GM10266 (cell line): ENCODE data around the gene C19orf81.
"Not testable (repeated sequence)": the region's sequence is repeated elsewhere in the genome, so short reads cannot be mapped to it uniquely, and the experiment has no call there.

Experiments used
- DNase-seq: peaks from one replicate; pipeline ENCODE4 v3.0.0; 2012; ENCODE audit errors: extremely low spot score
- TF ChIP-seq, protein P1 (sequence below): IDR thresholded peaks from 2 replicates; pipeline ENCODE4 v1.5.1; 2012; ENCODE audit warnings: mild to moderate bottlenecking, low read depth; ENCODE audit not compliant: control insufficient read depth, insufficient read depth; ENCODE audit errors: missing control alignments

Gene C19orf81

DNA sequence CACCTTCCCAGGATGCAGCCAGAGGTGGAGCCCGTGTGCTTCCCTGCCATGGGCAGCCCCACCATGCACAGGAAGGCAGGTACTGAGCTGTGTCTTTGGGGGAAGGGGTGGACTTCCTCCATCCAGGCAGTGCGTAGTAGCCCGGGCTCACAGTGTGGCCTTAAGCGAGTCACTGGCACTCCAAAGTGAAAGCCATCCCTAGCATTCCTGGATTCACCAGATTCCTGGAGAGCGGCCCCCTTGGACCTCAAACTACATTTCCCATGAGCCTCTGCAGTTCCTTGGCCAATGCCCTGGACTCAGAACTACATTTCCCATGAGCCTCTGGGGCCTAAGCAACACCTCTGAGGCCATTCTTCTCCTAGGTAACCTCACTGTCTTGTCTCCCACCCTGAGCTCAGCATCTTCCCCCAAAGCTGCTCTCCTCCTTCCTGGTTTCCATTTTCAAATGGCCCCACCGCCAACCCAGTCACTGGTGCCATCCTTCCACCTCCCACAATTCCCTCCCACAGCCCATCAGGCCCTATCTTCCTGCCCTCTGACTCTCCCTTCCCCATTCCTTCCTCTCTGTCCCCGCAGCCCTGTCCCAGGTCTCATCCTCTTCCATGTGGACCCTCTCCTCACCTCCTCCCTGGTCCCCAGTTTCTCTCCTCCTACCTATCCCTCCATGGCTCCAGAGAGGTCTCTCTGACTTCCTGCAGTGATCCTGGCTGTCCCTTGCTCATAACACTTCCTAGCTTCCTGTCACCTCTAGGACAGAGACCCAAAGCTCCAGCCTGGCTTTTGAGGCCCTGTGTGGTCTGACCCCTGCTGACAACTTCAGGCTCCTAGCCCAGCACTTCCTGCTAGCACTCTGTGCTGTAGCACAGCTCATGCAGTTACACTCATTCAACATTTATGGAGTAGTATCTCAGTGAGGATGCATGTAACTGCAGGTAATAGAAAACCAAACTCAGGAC, at the start of gene C19orf81:
C19orf81 (plus strand) TSS at position 13 of the 959 bp plus-strand sequence; CDS start at position 13, 0 bp downstream.
- TF ChIP-seq, protein P1, sequence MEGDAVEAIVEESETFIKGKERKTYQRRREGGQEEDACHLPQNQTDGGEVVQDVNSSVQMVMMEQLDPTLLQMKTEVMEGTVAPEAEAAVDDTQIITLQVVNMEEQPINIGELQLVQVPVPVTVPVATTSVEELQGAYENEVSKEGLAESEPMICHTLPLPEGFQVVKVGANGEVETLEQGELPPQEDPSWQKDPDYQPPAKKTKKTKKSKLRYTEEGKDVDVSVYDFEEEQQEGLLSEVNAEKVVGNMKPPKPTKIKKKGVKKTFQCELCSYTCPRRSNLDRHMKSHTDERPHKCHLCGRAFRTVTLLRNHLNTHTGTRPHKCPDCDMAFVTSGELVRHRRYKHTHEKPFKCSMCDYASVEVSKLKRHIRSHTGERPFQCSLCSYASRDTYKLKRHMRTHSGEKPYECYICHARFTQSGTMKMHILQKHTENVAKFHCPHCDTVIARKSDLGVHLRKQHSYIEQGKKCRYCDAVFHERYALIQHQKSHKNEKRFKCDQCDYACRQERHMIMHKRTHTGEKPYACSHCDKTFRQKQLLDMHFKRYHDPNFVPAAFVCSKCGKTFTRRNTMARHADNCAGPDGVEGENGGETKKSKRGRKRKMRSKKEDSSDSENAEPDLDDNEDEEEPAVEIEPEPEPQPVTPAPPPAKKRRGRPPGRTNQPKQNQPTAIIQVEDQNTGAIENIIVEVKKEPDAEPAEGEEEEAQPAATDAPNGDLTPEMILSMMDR: no peak
- no peak for DNase-seq

DNA sequence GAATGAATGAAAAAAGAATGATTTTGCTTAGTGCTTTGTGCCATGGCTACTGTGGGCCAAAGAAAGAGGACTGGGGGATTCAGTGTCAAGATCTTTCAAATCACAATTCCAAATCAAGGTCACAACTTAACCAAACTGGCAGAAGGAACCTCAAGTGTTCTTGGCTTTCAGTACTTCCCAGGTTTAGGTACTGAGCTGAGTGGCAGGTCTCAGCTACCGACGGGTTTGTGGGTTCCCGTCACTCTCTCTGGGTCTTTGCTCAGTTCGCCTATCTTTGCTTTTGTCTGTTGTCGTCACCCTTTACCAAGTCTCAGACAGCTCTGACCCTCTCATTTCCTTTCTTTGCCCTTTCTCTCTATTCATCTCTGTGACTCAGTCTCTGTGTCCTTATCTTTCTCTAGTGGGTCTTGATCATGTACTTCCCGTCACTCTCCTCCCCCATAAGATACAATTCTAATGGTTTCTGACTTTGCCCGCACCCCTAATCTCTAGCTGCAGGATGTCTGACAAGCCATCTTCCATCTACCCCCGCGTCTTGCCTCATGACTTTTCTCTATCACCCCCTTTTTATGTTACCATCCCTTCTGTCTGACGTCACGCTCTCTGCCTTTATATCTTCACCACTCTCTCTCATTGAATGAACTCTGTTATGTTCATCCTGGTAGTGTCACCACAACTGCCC, 47.7 kb upstream of the C19orf81 start:
- TF ChIP-seq, protein P1: no peak
- DNase-seq: no peak

DNA sequence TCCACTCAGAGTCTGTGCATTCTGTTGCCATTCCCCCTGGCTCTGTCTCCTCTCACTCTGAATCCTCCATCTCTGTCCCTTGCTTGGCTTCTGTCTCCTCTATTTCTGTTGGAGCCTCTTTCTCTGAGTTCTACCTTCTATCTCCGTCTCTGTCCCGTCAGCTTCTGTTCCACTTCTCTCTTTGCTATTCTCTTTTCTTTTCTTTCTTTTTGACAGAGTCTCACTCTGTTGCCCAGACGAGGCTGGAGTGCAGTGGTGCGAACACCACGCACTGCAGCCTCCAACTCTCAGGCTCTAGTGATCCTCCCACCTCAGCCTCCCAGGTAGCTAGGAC, 47.2 kb upstream of the C19orf81 start:
- TF ChIP-seq, protein P1: no peak
- no peak for DNase-seq

DNA sequence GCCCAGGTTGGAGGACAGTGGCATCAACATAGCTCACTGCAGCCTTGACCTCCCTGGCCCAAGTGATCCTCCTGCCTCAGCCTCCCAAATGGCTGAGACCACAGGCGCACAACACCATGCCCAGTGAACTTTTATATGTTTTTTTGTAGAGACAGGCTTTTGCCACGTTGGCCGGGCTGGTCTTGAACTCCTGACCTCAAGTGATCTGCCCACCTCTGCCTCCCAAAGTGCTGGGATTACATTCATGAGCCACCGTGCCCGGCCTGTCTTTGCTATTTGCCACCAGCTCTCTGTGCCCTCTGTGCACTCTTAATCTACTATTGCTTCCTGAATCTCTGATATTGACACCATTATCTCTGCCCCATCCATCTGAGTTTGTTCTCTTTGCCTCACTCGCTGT, 46.7 kb upstream of the C19orf81 start:
- no peak for DNase-seq

DNA sequence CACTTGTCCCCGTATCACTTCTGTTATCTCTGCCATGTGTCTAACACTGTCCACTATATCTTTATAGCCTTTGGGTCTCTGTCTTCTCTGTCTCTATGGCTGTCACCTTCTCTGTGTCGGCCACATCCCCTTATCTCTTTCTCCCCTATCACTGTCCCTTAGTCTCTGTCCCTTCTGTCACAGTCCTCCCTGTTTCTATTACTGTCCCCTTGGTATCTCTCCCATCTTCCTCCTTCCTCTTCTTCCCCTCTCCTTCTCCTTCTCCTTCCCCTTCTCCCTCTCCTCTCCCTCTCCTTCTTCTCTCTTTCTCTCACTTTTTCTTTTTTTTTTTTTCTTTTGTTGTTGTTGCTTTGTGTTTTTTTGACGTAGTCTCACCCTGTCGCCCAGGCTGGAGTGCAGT, 46.3 kb upstream of the C19orf81 start:
- DNase-seq: no peak
- TF ChIP-seq, protein P1: no peak

More for the DNA sequence above, 46.7 kb upstream of the C19orf81 start:
- TF ChIP-seq, protein P1: no peak

DNA sequence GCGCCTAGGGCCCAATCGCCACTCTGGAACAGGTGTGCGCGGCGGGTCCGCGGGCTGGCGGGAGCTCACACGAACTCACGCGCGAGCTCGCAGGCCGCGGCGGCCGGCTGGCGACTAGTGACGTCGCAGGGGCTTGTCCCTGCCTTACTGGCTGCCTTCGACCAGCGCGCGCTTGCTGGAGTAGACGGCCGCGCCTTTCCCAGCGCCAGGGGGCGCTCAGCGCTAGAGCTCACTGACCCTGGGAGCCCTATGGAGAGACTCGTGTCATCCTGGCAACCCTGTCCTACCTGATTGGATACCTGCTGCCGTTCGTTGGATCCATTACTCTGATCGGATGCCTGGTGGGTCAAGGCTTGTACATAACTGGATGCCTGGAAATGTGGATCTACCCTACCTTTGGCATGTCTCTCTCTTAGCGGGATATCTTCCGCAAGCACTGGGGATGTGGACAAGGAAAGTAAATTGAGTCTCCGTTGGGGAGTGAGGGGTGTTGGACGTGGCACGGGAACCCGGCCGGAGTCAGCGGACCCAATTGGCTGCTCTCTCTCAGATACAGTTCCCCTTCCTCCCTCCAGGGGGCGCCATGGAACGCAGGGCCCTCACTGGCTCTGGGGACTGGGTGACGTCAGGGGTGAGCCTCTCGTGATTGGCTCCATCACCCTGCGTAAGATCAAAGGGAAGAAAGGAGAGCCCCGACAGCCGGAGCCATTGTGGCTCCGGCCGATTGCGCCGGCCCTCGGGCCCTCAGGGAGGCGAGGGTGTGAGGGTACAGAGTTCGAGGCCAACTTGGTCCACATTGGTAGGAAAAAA, 44.8 kb upstream of the C19orf81 start:
- not testable (repeated sequence) for DNase-seq

DNA sequence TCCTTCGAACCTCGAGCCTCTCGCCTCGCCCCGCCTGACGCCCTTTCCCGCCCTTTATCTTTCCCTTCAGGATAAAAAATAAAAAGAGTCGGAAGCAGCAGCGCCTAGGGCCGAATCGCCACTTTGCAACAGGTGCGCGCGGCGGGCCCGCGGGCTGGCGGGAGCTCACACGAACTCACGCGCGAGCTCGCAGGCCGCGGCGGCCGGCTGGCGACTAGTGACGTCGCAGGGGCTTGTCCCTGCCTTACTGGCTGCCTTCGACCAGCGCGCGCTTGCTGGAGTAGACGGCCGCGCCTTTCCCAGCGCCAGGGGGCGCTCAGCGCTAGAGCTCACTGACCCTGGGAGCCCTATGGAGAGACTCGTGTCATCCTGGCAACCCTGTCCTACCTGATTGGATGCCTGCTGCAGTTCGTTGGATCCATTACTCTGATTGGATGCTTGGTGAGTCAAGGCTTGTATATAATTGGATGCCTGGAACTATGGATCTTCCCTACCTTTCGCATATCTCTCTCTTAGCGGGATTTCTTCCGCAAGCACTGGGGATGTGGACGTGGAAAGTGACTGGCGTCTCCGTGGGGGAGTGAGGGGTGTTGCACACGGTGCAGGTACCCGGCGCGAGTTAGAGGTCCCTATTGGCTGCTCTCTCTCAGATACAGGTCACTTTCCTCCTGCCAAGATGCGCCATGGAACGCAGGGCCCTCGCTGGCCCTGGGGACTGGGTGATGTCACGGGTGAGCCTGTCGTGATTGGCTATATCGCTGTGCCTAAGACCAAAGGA, 43.0 kb upstream of the C19orf81 start:
- not testable (repeated sequence) for DNase-seq
